Thoracic aorta (tissue), 2 donors: ENCODE results near the gene SPATA6. TPM values are rescaled to one million over a fixed set of nuclear protein-coding genes. Genes with fewer than 3 reads are reported as not detected.
"Not testable (repeated sequence)": the region's sequence is repeated elsewhere in the genome, so short reads cannot be mapped to it uniquely, and the experiment has no call there.

Source experiments
- ATAC-seq: fragments of 150-250 bp; one replicate; pipeline ENCODE4 v1.8.0; 2017; ENCODE audit warnings: low read depth; ENCODE audit not compliant: insufficient number of reproducible peaks, low FRiP score
- DNase-seq: peaks from one replicate; pipeline ENCODE4 v3.0.0-alpha.2; 2020; ENCODE audit warnings: low spot score
- H3K27ac ChIP-seq, 2 donors: fragments of 200-600 bp; sonication (generic); 1 replicate in 1 of 2; 2 replicates in 1 of 2; pipeline ENCODE4 v1.5.1; 2016; ENCODE audit warnings: mild to moderate bottlenecking in 2 of 2, moderate library complexity in 2 of 2
- H3K27me3 ChIP-seq: fragments of 200-600 bp; sonication (generic); replicated peaks from 2 replicates; pipeline ENCODE4 v1.6.0; 2016; ENCODE audit warnings: mild to moderate bottlenecking; ENCODE audit not compliant: insufficient read depth
- H3K36me3 ChIP-seq: fragments of 200-600 bp; sonication (generic); one replicate; pipeline ENCODE4 v1.5.1; 2016
- H3K4me1 ChIP-seq, 2 donors: fragments of 200-600 bp; sonication (generic); 1 replicate in 1 of 2; 2 replicates in 1 of 2; pipeline versions ENCODE4 v1.5.1 to v1.6.0; 2016; ENCODE audit warnings: low read depth in 2 of 2, mild to moderate bottlenecking in 1 of 2; ENCODE audit not compliant: control insufficient read depth in 1 of 2
- H3K4me3 ChIP-seq: fragments of 200-600 bp; sonication (generic); 2 replicates; pipeline ENCODE4 v1.5.1; 2016; ENCODE audit warnings: mild to moderate bottlenecking
- H3K9me3 ChIP-seq: fragments of 200-600 bp; sonication (generic); 2 replicates; pipeline ENCODE4 v1.5.1; 2016
- CTCF ChIP-seq: fragments of 200-600 bp; sonication (generic); IDR thresholded peaks from one replicate; pipeline ENCODE4 v1.5.1; 2019; ENCODE audit warnings: antibody characterized with exemption
- total RNA-seq, 2 donors: library from RNA; depleted of rRNA; stranded (reverse); fragments of >200 nt; gene quantifications; one replicate each; pipeline versions ENCODE4 v1.1.0 to v1.2.3, GENCODE V29; 2016

SPATA6 gene
- total RNA-seq, 2 donors from 2014 or later: 16.1 to 22.6 TPM

- no peaks in the 10 kb centered on the region for H3K9me3 ChIP-seq
- ATAC-seq: no peak
- H3K27me3 ChIP-seq: no peaks in the 10 kb centered on the region
- no peak for TF ChIP-seq CTCF
- no peak for DNase-seq
- no peak overlapping the region for H3K27ac ChIP-seq
- H3K36me3 ChIP-seq: no peaks in the 10 kb centered on the region
- no peaks in the 10 kb centered on the region for H3K4me1 ChIP-seq
- H3K4me3 ChIP-seq: no peak overlapping the region
Observed at GRCh38 chr1:48292706-48293105, 179.3 kb downstream of the SPATA6 start.

GRCh38 chr1:48291421-48291820 lies 180.6 kb downstream of the SPATA6 start:
- H3K4me3 ChIP-seq: no peak overlapping the region
- ATAC-seq (no peak), DNase-seq (no peak)
- no peaks in the 10 kb centered on the region for H3K27me3 ChIP-seq
- H3K36me3 ChIP-seq: no peaks in the 10 kb centered on the region
- no peak overlapping the region for H3K27ac ChIP-seq
- H3K4me1 ChIP-seq: no peaks in the 10 kb centered on the region
- no peak for TF ChIP-seq CTCF
- H3K9me3 ChIP-seq: no peaks in the 10 kb centered on the region

GRCh38 chr1:48285525-48285924 lies 186.5 kb downstream of the SPATA6 start:
- ATAC-seq (no peak), DNase-seq (no peak)
- H3K27me3 ChIP-seq: no peaks in the 10 kb centered on the region
- H3K27ac ChIP-seq: no peak overlapping the region
- H3K4me3 ChIP-seq: no peak overlapping the region
- H3K36me3 ChIP-seq: no peaks in the 10 kb centered on the region
- H3K9me3 ChIP-seq: no peaks in the 10 kb centered on the region
- H3K4me1 ChIP-seq: no peaks in the 10 kb centered on the region
- no peak for TF ChIP-seq CTCF

- ATAC-seq, DNase-seq, H3K4me3 ChIP-seq, H3K27ac ChIP-seq, H3K4me1 ChIP-seq, H3K27me3 ChIP-seq, H3K36me3 ChIP-seq, H3K9me3 ChIP-seq: not testable (repeated sequence)
Observed at GRCh38 chr1:48284696-48285420, 187.1 kb downstream of the SPATA6 start.

- H3K4me3 ChIP-seq, H3K27ac ChIP-seq, ATAC-seq, H3K9me3 ChIP-seq, H3K27me3 ChIP-seq, H3K36me3 ChIP-seq, DNase-seq, H3K4me1 ChIP-seq: not testable (repeated sequence)
Observed at GRCh38 chr1:48282329-48282728, 189.7 kb downstream of the SPATA6 start.

- H3K36me3 ChIP-seq, H3K9me3 ChIP-seq, H3K4me3 ChIP-seq, H3K27me3 ChIP-seq, DNase-seq, H3K4me1 ChIP-seq, H3K27ac ChIP-seq, ATAC-seq: not testable (repeated sequence)
Observed at GRCh38 chr1:48277437-48277836, 194.6 kb downstream of the SPATA6 start.

GRCh38 chr1:48266576-48266975 lies 205.4 kb downstream of the SPATA6 start:
- H3K4me3 ChIP-seq: no peak overlapping the region
- H3K36me3 ChIP-seq: no peaks in the 10 kb centered on the region
- H3K27me3 ChIP-seq: no peaks in the 10 kb centered on the region
- no peak for TF ChIP-seq CTCF
- no peak overlapping the region for H3K27ac ChIP-seq
- peaks cover 19 to 27% of the 10 kb centered on the region in 2 donors for H3K4me1 ChIP-seq
- ATAC-seq (no peak), DNase-seq (no peak)
- no peaks in the 10 kb centered on the region for H3K9me3 ChIP-seq
